MM.1S (cell line): Measurements from ENCODE around the gene MESD.

Experiments used
- EZH2 ChIP-seq: fragments of 300-600 bp; sonication (generic); optimal IDR thresholded peaks from 2 replicates; pipeline ENCODE3; 2017; ENCODE audit warnings: low read depth, mild to moderate bottlenecking, antibody characterized with exemption, low read length, mixed read lengths
- EZH2phosphoT487 ChIP-seq: fragments of 300-600 bp; sonication (generic); IDR thresholded peaks from 2 replicates; pipeline ENCODE4 v1.6.1; 2018; ENCODE audit warnings: antibody characterized with exemption, low read length
- TF ChIP-seq, protein P1 (sequence below): fragments of 300-600 bp; sonication (generic); IDR thresholded peaks from 2 replicates; pipeline ENCODE4 v1.5.1; 2016; ENCODE audit warnings: antibody characterized with exemption, low read length, mixed read lengths

DNA sequence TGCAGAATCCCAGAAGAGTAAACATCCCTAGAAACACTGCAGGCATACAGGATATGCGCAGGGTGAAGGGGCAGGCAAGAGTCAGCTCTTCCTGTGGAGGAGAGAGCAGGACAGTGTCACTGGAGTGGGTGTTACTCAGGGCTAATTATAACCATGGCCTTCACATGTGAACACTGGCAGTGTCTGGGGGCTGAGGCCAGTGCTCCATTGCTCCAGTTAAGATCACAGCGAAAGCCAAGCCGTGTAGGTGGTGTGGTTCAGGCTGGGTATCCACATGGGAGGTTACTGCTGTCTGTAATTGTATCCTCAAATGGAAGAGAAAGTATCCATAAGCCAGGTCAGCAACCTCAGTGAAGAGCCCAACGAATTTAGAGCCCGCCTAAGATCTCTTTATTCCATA is 84.6 kb downstream of the MESD start:
- TF ChIP-seq, protein P1, sequence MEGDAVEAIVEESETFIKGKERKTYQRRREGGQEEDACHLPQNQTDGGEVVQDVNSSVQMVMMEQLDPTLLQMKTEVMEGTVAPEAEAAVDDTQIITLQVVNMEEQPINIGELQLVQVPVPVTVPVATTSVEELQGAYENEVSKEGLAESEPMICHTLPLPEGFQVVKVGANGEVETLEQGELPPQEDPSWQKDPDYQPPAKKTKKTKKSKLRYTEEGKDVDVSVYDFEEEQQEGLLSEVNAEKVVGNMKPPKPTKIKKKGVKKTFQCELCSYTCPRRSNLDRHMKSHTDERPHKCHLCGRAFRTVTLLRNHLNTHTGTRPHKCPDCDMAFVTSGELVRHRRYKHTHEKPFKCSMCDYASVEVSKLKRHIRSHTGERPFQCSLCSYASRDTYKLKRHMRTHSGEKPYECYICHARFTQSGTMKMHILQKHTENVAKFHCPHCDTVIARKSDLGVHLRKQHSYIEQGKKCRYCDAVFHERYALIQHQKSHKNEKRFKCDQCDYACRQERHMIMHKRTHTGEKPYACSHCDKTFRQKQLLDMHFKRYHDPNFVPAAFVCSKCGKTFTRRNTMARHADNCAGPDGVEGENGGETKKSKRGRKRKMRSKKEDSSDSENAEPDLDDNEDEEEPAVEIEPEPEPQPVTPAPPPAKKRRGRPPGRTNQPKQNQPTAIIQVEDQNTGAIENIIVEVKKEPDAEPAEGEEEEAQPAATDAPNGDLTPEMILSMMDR = no peak
- TF ChIP-seq EZH2phosphoT487 (no peak), EZH2 (no peak)
